HG03108 (cell line): ENCODE results near the gene ZNF239.
A peak's percentile ranks its signal among the peaks of the same experiment; 100 is the strongest.
"Not testable (repeated sequence)": the region's sequence is repeated elsewhere in the genome, so short reads cannot be mapped to it uniquely, and the experiment has no call there.

Experiments used
- ATAC-seq: cut with Tn5 transposase; IDR thresholded peaks from one replicate; pipeline ENCODE4 v1.9.1; 2021; ENCODE audit warnings: moderate library complexity; ENCODE audit not compliant: unreplicated experiment

ZNF239 gene

DNA sequence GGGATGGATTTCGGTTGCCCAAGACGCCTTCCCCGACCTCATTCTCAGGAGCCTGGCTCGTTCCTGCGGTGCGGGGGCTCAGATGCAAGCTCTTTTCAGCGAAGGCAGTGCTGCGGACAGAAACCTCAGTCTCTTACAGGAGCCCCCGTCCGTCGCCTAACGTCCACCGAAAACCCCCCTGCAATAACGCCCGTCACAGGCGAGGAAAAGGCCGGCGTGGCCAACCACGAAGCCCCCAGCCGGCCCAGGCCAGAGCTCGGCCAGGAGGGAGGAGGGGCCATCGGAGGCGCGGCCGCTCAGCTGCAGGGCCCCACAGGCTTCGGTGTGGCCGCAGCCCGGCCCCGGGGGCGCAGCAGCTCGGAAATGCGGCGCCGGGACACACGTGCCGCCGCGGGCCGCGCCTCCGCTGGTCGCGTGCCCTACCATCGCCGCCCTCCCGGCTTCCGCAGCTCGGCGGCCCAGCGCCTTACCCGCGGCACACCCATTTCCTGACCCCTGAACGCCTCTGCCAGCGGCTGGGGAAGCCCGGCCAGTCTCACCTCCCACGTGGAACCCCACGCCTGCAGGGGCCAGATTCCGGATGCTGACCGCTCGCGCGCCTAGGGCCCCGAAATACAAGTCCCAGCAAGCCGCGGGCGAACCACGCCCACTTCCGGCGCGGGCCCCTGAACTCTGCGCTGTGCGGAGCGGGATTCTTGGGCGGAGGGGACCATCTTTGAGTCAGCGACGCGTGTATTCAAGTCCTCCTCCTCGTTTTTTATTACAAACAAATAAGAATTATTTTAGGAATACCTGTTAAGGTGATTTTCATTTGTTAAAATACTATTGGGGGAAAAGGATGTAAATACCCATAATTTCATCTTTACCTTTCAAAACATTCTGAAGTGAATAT is at the start of gene ZNF239:
ZNF239 (minus strand) TSS at position 616 of the 892 bp plus-strand sequence. CDS start 16,537 bp downstream, outside the sequence.
- peak; percentile 95 for ATAC-seq

DNA sequence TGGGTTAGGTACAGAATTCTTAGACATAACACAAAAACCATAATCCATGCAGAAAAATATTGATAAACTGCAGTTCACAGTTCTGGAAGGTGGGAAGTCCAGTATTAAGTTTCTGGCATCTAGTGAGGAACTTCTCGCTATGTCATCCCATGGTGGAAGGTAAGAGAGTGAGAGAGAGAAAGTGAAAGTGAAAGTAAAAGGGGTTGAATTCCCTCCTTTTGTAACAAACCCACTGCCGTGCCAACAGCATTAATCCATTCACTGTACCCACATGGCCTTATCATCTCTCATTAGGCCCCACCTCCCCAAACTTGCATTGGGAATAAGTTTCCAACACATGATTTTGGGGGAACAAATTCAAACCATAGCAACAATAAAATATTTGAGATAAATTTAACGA is 48.9 kb upstream of the ZNF239 start:
- no peak for ATAC-seq

DNA sequence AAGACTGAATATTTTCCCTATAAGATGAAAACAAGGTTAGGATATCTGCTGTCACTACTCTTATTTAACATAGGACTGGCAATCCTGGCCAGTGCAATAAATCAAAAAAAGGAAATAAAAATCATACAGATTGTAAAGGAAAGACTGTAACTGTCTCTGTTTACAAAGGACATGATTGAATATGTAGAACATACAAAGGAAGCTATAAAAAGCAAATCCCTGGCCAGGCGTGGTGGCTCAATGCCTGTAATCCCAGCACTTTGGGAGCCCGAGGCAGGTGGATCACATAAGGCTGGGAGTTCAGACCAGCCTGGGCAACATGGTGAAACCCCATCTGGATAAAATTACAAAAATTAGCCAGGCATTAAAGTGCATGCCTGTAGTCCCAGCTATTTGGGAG is 47.6 kb upstream of the ZNF239 start:
- no peak for ATAC-seq

DNA sequence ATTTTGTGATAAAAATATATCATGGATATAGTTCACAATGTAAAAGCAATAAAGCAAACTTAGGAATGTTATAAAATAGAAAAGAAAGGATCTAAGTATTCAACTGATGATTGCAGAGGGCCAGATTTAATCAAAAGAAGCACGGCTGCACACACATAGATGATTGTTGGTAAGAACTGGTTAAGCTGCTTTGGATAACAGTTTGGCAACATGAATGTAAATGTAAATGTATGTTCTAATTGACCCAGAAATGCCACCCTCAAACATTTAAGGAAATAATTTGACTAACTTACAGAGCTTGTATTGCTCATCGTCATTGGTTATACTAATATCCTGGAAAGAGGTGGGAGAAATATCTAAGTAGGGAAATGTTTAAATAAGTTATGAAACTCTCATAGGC is 45.0 kb upstream of the ZNF239 start:
- ATAC-seq, result no peak

DNA sequence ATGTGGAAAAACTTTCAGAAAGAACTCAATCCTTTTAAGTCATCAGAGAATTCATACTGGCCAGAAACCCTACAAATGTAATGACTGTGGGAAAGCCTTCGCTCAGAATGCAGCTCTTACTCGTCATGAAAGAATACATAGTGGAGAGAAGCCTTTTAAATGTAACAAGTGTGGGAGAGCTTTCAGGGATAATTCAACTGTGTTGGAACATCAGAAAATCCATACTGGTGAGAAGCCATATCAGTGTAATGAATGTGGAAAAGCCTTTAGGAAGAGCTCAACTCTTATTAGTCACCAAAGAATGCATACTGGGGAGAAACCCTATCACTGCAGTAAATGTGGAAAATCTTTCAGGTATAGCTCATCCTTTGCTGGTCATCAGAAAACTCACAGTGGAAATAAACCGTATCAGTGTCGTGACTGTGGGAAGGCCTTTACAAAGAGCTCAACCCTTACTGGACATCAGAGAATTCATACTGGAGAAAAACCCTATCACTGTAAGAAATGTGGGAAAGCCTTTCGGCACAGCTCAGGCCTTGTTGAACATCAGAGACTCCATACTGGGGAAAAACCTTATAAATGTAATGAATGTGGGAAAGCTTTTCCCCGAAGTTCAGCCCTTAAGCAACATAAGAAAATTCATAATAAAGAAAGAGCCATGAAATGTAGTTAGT is 42.4 kb upstream of the ZNF239 start:
- no peak for ATAC-seq

DNA sequence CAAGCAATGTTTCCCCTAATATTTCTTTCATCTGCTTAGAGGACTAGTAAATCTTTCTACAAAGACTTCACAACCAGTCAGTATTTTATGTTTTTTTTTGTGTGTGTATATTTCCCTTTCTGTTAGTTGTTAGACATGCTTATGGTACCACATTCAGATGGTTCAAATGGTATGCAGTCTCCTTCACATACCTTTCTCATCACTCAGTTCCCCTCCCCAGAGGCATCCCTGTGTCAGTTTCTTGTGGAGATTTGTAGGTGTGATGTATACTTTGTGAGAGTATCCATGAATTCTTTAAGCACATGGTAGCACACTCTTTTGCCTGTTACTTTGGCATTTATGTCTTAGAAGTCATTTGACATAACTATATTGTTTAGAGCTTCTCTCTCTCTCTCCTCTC is 36.2 kb upstream of the ZNF239 start:
- no peak for ATAC-seq

DNA sequence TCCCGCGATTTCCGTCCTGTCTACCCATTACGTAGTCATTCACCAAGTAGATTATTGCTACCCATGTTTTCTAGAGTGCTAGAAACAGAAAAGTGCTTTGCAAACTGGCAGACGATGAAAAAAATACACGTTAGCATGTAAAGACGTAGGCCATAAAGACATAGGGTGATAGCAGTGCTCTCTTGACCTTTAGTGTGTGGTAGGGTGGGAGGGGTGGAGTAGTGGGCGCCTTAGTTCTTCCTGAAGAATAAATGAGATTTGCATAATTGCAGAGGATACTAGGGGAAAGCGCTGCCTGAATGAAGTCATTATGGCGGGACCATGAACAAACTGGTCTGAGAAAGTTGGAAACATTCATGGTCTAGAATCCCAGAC is 32.8 kb upstream of the ZNF239 start:
- no peak for ATAC-seq

DNA sequence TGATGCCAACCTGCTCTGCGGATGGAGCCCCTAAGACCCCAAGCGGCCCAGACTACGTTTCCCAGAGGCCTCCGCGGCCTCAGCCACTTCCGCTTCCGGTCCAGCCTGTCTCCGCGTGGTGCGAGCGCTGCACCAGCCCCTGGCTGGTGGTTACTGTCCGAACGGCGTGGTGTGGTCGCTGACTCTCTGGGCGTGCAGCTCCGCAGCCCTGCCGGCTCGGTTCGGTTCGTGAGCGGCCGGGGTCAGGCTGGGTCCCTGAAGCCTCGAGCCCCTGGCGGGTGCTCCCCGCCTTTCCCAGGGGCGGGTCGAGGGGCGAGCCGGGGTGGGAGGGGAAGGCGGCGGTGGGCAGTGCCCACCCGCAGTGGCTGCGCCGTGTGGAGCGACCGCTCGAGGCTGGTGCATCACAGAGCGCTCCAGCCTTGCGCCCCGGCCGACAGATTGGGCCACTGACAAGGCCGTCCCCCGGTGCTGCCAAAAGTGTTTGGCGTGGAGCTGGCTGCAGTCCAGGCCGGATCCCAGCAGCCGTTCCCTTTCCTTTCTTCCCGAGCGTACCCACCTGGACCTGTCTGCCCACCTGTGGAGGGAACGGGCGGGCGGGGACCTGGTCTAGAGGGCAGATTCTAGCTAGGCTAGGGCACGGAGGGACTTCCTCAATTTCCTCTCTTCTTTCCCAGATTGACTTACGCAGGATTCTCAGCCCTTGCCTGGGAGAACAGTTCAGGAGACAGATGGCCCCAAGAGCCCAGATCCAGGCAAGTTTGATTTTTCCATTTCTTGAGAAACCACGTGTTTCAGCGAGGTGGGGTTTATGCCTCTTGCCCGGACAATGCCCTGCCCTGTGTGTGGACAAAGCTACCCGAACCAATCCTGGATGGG is 32.1 kb upstream of the ZNF239 start, which contains the start of gene ZNF485:
ZNF485 (plus strand) TSS at position 116 of the 876 bp plus-strand sequence; CDS start at position 729, 613 bp downstream.
- ATAC-seq, result peak; percentile 95

DNA sequence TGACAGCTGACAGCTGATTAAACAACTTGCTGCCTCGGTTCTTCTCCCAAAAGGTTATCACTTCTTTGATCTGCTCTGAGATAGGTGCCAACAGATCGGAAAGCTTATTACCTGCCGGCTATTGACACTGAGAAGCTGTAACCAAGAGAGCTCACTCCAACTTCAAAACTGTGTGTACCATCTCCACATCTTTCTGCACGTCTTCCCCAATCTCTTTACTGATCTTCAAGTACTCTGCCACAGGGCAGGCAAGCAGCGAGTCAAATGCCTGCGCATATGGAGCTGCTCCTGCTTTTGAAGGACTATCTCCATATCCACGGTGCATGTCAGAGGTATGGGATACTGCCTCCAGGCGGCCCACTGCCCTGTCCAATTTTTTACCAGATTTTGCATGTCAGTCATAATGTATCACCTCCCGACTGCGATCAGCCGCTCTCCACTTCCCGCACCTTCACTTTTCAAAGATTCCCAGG is 31.5 kb upstream of the ZNF239 start:
- no peak for ATAC-seq

DNA sequence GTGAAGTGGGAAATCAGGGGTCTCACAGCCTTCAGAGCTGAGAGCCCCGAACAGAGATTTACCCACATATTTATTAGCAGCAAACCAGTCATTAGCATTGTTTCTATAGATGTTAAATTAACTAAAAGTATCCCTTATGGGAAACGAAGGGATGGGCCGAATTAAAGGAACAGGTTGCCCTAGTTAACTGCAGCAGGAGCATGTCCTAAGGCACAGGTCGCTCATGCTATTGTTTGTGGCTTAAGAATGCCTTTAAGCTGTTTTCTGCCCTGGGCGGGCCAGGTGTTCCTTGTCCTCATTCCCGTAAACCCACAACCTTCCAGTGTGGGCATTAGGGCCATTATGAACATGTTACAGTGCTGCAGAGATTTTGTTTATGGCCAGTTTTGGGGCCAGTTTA is 27.2 kb upstream of the ZNF239 start:
- not testable (repeated sequence) for ATAC-seq

DNA sequence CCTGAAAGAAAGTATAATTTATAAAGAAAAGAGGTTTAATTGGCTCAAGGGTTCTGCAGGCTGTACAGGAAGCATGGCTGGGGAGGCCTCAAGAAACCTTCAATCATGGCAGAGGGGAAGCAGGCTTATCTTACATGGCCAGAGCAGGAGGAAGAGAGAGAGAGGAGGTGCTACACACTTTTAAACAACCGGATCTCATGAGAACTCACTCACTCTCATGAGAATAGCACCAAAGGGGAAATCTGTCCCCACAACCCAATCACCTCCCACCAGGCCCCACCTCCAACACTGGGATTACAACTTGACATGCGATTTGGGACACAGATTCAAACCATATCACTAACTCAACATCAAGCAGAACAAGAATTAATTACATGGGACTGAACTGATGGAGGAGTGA is 24.9 kb upstream of the ZNF239 start:
- no peak for ATAC-seq

DNA sequence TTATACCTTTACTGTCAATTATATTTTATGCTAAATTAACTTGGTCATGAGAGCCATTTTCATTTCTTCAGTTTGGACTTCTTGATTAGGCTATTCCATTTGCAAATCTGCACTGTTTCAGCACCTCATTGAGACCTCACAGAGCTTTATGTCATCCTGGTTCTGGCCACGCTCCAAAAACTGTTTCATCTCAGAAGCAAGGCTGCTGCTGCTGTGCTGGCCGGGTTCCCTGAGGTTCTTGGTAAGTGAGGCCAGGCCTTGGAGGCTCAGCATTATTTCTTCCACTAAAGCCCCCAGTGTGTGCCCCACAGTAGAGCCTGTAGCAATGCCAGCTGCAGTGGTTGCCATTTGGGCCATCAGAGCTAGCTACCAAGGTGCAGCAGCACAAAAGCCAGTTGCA is 24.0 kb upstream of the ZNF239 start:
- ATAC-seq, result no peak

DNA sequence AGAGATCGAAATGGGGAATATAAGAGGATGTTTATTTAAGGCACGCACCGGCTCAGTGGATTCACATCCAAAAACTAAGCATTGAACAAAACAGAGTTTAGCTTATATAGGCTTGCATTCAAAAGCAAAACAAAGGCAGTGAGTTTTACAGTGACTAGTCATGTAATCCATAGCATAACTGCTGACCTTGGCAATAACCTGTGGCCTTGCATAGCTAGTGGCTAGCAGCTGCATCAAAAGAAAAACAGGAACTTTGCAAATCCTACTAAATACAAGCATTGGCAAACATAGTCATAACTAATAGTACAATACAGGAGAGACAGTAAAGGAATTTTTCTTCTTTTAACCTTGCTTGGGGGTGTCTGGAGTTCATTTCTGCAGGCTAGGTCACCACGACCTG is 22.1 kb upstream of the ZNF239 start:
- no peak for ATAC-seq

DNA sequence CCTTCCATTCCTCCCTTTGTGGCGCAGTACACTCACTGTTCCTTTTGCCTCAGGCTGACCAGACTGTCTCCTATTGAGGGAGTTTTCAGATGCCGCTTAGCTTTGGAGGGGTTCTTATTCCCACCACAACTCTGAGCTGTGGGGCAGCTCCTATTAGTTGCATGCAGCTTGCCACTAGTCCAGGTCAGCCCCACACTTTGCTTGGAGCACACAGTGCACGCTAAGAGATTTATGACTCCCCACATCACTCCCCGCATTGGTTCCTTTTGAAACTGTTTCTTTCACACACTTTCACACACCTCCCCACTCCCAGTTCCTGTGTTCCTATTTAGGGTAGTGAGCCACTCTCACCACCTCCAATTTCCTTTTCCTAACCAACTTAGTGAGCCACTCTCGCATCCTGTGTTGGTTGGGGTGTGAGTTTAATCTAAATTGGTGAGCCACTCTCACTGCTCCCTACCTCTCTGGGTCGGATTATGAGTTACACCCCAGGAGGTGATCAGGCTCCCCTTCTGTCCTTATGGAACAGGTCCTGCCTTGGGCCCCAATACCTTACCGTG is 21.4 kb upstream of the ZNF239 start:
- ATAC-seq, result peak; percentile 39

DNA sequence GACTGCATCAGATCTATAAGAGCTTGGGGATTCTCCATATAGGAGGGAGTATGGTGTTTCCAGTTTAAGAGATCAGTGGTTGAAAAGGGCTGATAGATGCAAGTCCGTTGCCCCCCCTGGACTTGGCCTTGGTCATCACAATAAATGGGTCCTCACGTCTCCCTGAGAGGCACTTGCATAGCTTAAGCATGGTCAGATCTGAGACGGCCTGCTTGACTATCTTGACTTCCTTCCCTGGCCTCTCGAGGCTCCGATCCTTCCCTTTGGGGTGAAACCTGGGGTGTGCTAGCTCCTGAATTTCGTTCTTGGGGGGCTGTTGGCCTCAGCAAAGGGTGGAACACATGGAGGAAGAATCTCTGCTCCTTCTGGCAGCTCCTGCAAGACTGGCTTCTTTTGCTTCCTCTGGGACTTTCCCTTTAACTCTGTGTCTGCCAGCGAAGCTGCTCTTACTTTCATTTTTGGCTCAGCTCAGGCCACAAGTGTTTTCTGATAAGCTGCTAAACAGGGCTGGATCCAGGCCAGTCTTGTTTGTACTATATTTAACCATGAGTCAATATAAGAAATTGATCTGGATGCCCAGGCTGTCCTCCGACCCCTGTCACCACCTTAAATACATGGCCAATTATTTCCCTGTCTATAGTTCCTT is 20.7 kb upstream of the ZNF239 start:
- ATAC-seq, result peak; percentile 91

DNA sequence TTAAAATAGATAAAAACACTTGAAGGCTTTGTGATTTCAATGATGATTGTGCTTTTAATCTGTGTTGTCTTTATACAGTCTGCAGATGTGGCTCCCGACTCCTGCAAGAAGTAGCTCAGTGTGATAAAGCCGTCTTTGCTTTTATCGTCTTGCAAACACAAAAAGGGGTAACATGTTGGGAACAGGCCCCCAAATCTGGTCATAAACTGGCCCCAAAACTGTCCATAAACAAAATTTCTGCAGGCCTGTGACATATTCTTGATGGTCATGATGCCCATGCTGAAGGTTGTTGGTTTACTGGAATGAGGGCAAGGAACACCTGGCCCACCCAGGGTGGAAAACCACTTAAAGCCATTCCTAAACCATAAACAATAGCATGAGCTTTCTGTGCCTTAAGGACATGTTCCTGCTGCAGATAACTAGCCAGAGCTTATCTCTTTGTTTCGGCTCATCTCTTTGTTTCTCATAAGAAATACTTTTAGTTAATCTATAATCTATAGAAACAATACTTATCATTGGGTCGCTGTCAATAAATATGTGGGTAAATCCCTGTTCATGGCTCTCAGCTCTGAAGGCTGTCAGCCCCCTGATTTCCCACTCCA is 17.0 kb upstream of the ZNF239 start:
- no peak for ATAC-seq

DNA sequence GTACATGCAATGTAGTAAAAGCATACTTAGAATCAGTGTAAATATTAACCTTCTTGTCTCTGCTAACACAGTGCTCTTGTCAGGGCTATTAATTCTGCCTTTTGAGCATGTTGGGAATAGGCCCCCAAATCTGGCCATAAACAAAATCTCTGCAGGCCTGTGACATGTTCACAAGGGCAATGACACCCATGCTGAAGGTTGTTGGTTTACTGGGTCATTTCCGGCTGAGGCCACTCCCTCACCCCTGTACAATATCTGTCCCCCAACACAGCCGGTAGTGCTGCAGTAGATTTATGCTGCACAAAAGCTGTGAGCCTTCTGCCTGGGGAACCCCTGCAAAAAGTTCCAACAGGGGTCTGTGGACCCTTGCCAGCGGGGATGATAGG is 12.3 kb upstream of the ZNF239 start:
- ATAC-seq, result not testable (repeated sequence)

DNA sequence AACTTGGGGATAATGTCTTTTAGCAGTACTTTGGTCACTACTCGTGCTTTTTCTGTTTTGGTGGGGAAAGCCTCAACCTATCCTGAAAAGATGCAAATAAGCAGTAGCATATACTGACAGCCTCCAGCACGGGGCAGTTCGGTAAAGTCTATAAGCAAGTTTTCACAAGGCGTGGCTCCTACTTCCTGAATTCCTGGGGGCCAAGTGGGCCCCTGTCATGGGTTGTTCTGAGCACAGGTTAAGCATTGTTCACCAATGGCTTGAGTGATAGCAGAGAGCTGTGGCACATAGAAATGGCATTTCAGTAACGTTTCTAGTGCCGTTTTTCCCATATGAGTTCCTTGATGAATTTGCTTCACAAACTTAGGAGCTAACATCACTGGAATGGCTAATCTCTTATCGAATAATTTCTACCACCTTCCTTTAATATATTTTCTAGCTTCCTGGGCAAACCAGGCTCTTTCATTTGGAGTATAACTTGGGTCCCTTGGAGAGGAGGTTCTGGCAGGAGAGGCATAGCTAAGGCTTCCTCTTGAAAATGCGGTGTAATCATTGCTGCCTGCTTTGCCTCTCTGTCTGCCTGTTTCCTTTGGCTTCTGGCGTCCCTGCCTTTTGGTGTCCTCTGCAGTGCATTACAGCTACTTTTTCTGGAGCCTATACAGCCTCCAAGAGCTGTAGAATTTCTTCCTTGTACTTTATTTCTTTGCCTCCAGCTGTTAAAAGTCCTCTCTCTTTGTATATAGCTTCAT is 11.7 kb upstream of the ZNF239 start:
- ATAC-seq, result no peak

DNA sequence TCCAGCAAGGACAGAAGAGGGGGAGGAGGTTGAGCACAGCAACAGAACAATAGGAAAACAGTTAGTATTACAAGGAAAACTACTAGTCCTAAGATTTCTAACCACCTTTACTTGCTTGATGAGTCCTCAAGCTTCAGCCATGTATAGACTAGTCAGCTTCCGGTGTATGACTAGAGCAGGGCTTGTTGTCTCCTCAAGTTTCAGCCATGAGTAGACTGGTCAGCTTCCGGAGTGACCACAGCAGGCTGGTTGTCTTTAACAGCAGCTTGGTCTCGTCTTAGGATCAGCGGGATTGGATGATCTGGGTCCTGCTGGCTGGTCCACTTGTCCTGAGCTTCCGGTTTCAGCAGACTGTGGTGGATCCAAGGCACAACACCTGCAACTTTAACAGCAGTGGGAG is 10.6 kb upstream of the ZNF239 start:
- no peak for ATAC-seq
